ENCODE results near the gene LAMTOR4. TPM values are rescaled to one million over a fixed set of nuclear protein-coding genes. Genes with fewer than 3 reads are reported as not detected.
A peak's percentile ranks its signal among the peaks of the same experiment; 100 is the strongest.

Gene LAMTOR4
- total and polyA plus RNA-seq, 2 of the 13 experiments (the other 11 are each of a cell fraction or from before 2014, with no cell fraction given): 115 to 118 TPM

DNA sequence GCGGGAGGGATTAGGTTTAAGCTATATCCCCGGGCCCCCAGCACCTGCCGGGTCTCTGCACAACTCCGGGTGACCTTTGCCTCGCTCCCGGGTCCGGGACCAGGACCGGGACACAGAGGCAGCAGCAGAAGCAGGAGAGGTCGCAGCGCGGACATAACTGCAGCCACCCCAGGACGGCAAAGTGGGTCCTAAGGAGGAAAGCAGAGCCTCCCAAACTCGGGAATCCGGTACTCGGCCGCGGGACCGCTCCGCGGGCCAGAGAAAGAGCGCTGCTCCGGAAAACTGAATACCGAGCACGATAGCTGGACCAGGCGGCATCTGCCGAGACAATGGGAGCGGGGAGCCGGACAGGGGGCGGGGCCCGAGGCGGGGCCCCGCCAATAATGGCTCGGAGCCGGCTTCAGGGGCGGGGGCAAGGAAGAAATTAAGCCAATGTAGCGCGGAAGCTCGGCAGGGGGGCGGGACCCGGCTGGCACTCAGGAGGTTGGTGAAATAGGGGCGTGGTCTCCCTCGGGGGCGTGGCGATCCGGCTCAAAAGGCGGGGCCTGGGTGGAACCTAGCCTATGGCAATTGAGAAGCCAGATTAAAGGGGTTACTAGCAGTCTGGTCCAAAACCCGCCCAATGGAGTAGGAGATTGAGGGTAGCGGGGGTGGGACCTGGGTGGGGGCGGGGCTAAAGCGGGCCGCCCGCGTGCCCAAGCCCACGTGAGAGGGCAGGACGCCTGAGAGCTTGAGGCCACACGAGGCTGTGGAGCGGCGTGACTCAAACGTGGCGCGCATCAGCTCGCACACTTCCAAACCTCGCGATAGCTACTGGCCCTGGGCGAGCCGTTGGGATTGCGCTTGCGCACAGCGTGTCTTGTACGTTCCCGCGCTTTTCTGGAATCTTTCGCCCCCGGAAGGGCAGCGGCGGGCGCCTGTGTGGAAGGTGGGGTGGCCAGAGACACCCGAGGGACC, 28.6 kb downstream of the LAMTOR4 start, which contains the start of the genes GPC2 and STAG3 (continued):
- no peak for TF ChIP-seq AHDC1 (CRISPR knock-in tag; IDR thresholded peaks at IDR 0.05; ENCODE audit: borderline replicate concordance)
- TF ChIP-seq ZNF724P (CRISPR knock-in tag; IDR thresholded peaks at IDR 0.05; ENCODE audit: borderline replicate concordance): 0 out of 2 replicates have a peak, but pooled peaks have one; percentile 35
- no peak for TF ChIP-seq ZNF883 (CRISPR knock-in tag; IDR thresholded peaks at IDR 0.05; ENCODE audit: not compliant biosample characterization)
- TF ChIP-seq BHLHE40 (IDR thresholded peaks at IDR 0.05; ENCODE audit: low read length): no peak
- TF ChIP-seq MXD4 (CRISPR knock-in tag; IDR thresholded peaks at IDR 0.05): no peak
- no peak for TF ChIP-seq ZNF576 (CRISPR knock-in tag; IDR thresholded peaks at IDR 0.05)
- no peak for TF ChIP-seq ZFP1 (CRISPR knock-in tag; IDR thresholded peaks at IDR 0.05)
- TF ChIP-seq ZNF605 (CRISPR knock-in tag; IDR thresholded peaks at IDR 0.05): peak; percentile 77; the same call in 1 of the 2 replicates
- TF ChIP-seq SALL2 (CRISPR knock-in tag; IDR thresholded peaks at IDR 0.05): no peak
- no peak for TF ChIP-seq EP300 (IDR thresholded peaks at IDR 0.05; ENCODE audit: low read depth in 2 of 2, low read length in 2 of 2)
- no peak for TF ChIP-seq EP300 (CRISPR knock-in tag; IDR thresholded peaks at IDR 0.05; ENCODE audit: borderline replicate concordance)
- no peak for TF ChIP-seq ZNF788 (CRISPR knock-in tag; IDR thresholded peaks at IDR 0.05; ENCODE audit: borderline replicate concordance)
- no peak for TF ChIP-seq GLI4 (CRISPR knock-in tag; IDR thresholded peaks at IDR 0.05; ENCODE audit: borderline replicate concordance)
- no peak for TF ChIP-seq ZNF17 (CRISPR knock-in tag; IDR thresholded peaks at IDR 0.05)
- no peak for TF ChIP-seq KDM5A (IDR thresholded peaks at IDR 0.05; ENCODE audit: borderline replicate concordance, low read length)
- no peak for TF ChIP-seq POLR2A (IDR thresholded peaks at IDR 0.05; ENCODE audit: insufficient read depth in 1 of 2, low read depth in 2 of 2, low read length in 2 of 2)
- TF ChIP-seq ZBTB1 (CRISPR knock-in tag; IDR thresholded peaks at IDR 0.05; ENCODE audit: borderline replicate concordance): no peak
- TF ChIP-seq MTERF4 (CRISPR knock-in tag; IDR thresholded peaks at IDR 0.05): no peak
- no peak for TF ChIP-seq PPARG (CRISPR knock-in tag; conservative IDR thresholded peaks at IDR 0.05)
- no peak for TF ChIP-seq ZNF235 (CRISPR knock-in tag; IDR thresholded peaks at IDR 0.05; ENCODE audit: borderline replicate concordance)
- no peak for TF ChIP-seq FOXA3 (CRISPR knock-in tag; IDR thresholded peaks at IDR 0.05)
- TF ChIP-seq ZNF350 (CRISPR knock-in tag; IDR thresholded peaks at IDR 0.05; ENCODE audit: borderline replicate concordance, low read depth): no peak
- no peak for TF ChIP-seq EZH2 (conservative IDR thresholded peaks at IDR 0.05; ENCODE audit: low read depth, low read length)
- TF ChIP-seq ATF1 (CRISPR knock-in tag; IDR thresholded peaks at IDR 0.05): no peak
- no peak for TF ChIP-seq ZNF33B (CRISPR knock-in tag; IDR thresholded peaks at IDR 0.05)
